HG03520 (cell line): Measurements from ENCODE around the gene SLC6A17.

Experiments
- ATAC-seq: cut with Tn5 transposase; IDR thresholded peaks from one replicate; pipeline ENCODE4 v1.9.1; 2021; ENCODE audit warnings: mild to moderate bottlenecking, moderate library complexity; ENCODE audit not compliant: unreplicated experiment

The SLC6A17 gene

DNA sequence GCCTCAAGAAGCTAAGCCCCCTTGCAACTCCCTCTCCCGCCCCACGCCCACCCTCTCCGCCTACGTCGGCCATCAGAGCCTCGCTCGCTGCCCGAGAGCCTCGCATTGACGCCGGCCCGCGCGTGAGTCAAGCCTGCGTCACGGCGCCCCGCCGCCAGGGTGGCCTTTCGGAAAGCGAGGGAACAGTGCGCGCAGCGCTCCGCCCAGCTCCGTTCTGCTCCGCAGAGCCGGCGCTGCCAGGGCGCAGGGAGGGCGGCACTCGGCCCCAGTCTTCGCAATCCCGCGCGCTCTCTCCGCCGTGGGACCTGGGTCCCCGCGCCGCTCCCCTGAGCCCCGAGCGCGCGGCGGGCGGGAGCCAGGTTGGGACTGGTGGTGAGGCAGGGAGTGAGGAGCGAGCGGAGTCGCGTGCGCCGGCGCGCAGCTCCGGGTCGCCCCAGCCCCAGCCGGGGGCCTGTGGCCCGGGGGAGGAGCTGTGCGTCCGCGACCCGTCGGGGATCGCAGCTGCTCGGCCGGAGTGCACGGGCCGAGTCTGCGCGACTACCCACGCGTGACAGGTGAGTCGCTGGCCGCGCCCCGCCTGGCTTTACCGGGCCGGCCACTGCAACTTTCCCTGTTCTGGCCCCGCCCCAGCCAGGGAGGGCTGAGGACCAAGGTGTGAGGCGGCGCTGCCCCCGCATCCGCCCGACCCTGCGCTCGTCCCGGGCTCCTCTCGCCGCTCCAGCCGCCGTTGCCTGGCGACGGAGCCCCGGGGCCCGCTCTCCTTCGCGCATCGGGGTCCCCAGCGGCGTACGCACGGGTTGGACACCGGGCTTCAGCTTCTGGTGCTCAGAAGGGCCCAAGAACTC is at the start of gene SLC6A17:
Gene SLC6A17 (plus strand): TSS at position 165 of the 845 bp plus-strand sequence. CDS start 16,436 bp downstream, outside the sequence.
- no peak for ATAC-seq

- ATAC-seq: no peak
These were observed 48.2 kb upstream of the SLC6A17 start for GRCh38 chr1:110102081-110102480.

GRCh38 chr1:110106013-110106941 is 44.0 kb upstream of the SLC6A17 start:
- no peak for ATAC-seq

GRCh38 chr1:110107867-110108469 is 42.3 kb upstream of the SLC6A17 start:
- no peak for ATAC-seq

GRCh38 chr1:110111081-110111480 is 39.2 kb upstream of the SLC6A17 start:
- no peak for ATAC-seq

- no peak for ATAC-seq
These were observed 38.2 kb upstream of the SLC6A17 start, which contains the start of gene UBL4B for GRCh38 chr1:110112143-110112542. TSS of gene UBL4B (plus strand) at chr1:110112443. CDS start at chr1:110112535, 92 bp downstream.

GRCh38 chr1:110112656-110113055 is 37.6 kb upstream of the SLC6A17 start:
- ATAC-seq: no peak

DNA sequence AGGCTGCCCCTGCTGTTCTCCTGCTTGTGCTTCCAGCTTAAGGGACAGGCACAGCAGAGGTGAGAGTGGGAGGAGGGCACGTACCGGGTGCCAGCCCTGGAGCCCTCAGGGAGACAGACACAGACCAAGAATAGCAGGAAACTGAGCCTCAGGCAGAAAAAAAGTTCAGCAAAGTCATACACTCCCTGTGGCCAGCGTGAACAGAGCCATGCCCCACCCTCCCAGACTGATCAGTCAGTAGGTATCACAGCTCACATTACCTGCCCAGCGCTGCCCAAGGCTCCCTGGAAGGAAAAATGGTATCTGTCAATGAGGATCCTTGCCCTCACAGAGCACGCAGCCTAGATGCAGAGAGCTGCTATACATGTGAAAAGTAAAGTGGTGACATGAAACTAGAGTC is 36.7 kb upstream of the SLC6A17 start:
- no peak for ATAC-seq

GRCh38 chr1:110114173-110114572 is 36.1 kb upstream of the SLC6A17 start:
- no peak for ATAC-seq

DNA sequence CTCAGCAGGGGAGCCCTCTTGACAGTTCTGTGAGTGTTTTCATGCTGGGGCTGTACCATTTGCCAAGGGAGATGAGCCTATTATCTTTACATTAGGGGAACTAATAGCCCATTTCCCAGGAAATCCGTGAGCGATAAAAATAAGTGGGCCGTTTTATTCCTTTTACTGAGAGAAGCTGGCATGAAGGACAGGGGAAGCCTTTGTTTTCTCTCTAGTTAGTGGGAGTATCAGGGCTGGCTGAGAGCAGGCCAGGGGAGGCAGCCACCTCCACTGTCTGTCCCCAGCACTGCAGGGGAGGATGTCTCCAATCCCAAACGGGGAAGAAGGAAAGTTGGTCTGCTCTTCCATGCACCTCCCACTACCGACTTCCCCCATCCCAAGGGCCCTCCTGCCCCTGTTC is 35.5 kb upstream of the SLC6A17 start:
- ATAC-seq: no peak

DNA sequence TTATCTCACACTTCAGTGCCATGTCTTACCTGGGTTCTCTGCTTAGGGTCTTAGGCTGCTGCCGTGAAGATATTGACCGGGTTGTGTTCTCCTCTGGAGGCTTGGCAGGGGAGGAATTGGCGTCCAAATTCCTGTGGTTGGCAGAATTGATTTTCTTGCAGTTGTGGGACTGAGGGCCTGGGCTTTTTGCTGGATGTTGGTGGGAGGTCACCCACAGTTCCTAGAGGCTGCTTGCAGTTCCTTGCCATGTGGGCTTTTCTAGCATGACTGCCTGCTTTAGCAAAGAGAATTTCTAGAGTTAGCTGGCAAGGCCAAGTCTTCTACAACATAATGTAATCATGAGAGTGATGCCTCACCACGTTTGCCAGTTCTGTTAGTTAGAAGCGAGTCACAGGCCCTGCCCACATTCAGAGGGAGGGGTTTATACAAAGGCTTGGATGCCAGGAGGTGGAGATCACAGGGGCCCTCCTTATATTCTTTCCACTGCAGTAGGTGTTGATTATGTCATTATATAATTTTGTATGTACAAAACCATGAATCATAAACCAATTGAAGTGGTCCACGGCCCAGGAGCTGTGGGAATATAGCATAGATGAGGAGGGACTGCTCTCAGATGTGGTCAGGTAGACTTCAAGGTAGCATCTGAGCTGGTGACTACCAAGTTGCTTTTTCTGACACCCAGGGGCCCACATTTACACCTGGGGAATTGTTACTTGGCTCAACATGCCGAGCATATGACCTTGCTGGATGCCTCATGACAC is 31.5 kb upstream of the SLC6A17 start:
- ATAC-seq: no peak

GRCh38 chr1:110119843-110120242 is 30.5 kb upstream of the SLC6A17 start:
- no peak for ATAC-seq

DNA sequence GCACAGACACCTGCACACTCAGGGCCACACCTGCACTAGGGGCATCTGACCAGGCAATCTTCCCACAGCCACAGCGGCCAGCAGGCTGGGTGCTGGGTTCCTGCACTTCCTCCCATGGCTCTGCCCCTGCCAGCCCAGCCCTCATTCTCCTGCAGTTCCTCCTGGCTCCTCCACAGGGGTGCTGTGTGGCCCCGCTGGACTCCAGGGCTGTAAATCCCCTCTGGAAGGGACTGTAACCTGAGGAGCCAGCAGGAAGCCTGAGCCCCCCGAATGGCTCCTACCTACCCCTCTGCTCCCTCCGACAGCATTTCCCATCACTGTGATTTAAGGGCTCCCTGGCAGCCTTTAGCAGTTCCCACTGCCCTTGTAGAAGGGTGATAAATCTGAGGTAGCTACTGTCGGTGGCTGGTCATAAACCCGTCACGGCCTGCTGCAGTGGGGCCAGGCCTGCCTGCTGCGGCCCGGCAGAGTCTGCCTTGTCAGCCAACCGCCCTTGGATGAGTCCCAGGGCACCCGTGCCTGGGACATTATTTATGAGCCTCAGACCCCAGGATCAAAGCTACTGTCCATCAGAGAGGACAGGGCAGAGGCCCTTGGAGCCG is 29.2 kb upstream of the SLC6A17 start:
- ATAC-seq: no peak

DNA sequence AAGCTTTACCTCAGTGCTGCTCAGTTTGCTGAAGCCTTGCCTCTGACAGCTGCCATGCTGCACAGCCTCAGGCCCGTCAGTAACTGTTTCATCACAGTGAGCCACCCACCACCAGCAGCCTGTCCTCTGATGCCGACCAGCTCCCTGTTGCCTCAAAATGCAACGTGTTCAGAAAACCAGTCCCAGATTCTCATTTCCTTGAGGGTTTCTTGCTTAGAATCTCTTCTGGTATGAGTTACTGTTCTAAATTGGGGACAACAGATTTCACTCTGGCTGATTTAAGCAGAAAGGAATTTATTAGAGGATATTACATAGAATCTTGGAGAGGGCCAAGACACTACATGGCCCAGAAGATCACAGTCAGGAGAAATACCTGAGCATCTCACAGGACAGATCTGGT is 27.1 kb upstream of the SLC6A17 start:
- ATAC-seq: no peak

DNA sequence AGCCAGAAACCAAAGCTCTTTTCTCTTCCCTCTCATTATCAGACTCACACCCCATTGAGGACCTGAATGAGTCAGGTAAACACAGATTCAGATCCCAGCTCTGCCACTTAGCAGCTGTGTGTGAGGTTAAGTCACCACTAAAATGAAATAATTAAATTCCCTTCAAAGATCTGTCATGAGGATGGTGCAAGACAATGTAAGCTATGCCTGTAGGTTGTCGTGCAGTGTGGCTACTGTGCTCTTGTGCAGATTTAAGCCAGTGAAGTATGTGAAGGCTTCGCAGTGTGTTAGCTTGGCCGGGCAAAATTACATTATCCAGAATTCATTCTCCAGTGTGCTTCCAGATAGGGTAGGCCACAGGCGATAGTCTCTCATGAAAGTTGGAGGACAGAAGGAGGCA is 24.5 kb upstream of the SLC6A17 start:
- ATAC-seq: no peak

- no peak for ATAC-seq
These were observed 20.1 kb upstream of the SLC6A17 start for GRCh38 chr1:110130113-110130591.

DNA sequence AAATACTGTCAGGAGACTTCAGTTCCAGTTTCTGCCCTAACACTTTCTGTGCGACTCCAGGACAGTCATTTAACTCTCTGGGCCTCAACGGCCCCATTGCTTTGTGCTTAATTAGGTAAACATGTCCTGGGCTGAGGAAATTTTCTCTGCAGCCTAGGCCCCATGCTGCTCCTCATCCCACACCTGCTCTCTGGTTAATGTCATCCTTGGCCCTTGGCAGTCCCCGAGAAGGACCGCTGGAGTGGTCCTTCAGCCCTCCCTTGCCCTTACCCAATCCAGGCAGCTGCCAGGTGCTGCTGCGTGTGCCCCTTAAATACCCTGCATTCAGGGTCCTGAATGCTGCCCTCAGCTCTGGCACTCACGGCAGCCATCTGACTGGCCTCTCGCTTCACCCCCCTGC is 19.3 kb upstream of the SLC6A17 start:
- ATAC-seq: no peak

GRCh38 chr1:110132682-110133081 is 17.6 kb upstream of the SLC6A17 start:
- no peak for ATAC-seq

GRCh38 chr1:110133436-110133835 is 16.9 kb upstream of the SLC6A17 start:
- ATAC-seq: no peak

DNA sequence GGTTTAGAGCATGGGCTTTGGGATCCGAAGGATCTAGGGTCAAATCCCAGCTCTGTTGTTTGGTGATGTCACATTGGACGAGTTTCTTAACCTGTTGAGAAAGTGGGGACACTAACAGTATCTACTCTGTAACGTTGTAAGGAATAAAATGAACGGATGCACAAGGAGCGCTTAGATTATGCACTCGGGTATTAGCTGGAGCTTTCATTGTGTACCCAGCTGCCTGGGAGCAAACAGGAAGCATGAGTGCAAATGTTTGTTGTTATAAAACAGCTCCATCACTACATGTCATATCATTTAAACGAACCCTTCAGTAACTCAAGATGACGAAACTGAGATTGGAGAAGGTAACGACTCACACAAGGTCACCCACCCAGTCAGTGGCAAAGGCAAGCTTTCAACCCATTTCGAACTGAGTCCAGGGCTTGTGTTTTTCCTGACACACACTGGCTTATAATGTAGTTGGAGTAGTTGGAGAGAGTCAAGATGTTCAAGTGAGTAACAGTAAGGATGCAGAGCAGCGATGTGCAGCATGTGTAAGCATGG is 16.2 kb upstream of the SLC6A17 start:
- ATAC-seq: no peak
